Astrocyte (in vitro differentiated cells and primary cell): Measurements from ENCODE around the gene SBK3. TPM values are rescaled to one million over a fixed set of nuclear protein-coding genes. Genes with fewer than 3 reads are reported as not detected.

Experiments
- DNase-seq: peaks from one replicate; pipeline ENCODE4 v3.0.0-alpha.2; 2010; ENCODE audit warnings: low read depth
- FAIRE-seq: peaks from 2 replicates; lab custom pipeline; 2011; peaks lifted over from hg19 to GRCh38; lab: Jason Lieb, UNC
- H2AFZ ChIP-seq: 2 replicates; pipeline ENCODE4 v1.6.0; 2012; ENCODE audit warnings: low read depth, low read length, inconsistent platforms
- H3K27ac ChIP-seq: 2 replicates; pipeline ENCODE4 v1.5.1; 2011; ENCODE audit warnings: low read depth, low read length, inconsistent platforms
- H3K27me3 ChIP-seq: 2 replicates; pipeline ENCODE4 v1.6.0; 2011; ENCODE audit warnings: low read length, inconsistent platforms; ENCODE audit not compliant: insufficient read depth
- H3K36me3 ChIP-seq: 2 replicates; pipeline ENCODE4 v1.5.1; 2011; ENCODE audit warnings: low read length, inconsistent platforms; ENCODE audit not compliant: insufficient read depth
- H3K4me1 ChIP-seq: 2 replicates; pipeline ENCODE4 v1.5.1; 2011; ENCODE audit warnings: low read length, inconsistent platforms; ENCODE audit not compliant: insufficient read depth
- H3K4me2 ChIP-seq: 2 replicates; pipeline ENCODE4 v1.6.0; 2012; ENCODE audit warnings: low read length, inconsistent platforms
- H3K4me3 ChIP-seq: 2 replicates; pipeline ENCODE4 v1.5.1; 2011; ENCODE audit warnings: low read depth, mild to moderate bottlenecking, low read length, inconsistent platforms; ENCODE audit not compliant: insufficient read depth
- H3K79me2 ChIP-seq: 2 replicates; pipeline ENCODE4 v1.6.0; 2012; ENCODE audit warnings: mild to moderate bottlenecking, low read length, inconsistent platforms; ENCODE audit not compliant: insufficient read depth
- H3K9ac ChIP-seq: 2 replicates; pipeline ENCODE4 v1.6.0; 2012; ENCODE audit warnings: mild to moderate bottlenecking, low read length, inconsistent platforms
- H3K9me3 ChIP-seq: 2 replicates; pipeline ENCODE4 v1.5.1; 2012; ENCODE audit warnings: low read depth, mild to moderate bottlenecking, low read length, inconsistent platforms; ENCODE audit not compliant: insufficient read depth
- H4K20me1 ChIP-seq: 2 replicates; pipeline ENCODE4 v1.6.0; 2012; ENCODE audit warnings: low read length, inconsistent platforms; ENCODE audit not compliant: insufficient read depth
- H3K27ac Mint-ChIP-seq: one replicate; pipeline ENCODE4 v1.8.0; 2021; ENCODE audit warnings: mild to moderate bottlenecking, mixed read lengths; ENCODE audit not compliant: unreplicated experiment
- H3K27me3 Mint-ChIP-seq: one replicate; pipeline ENCODE4 v1.8.0; 2021; ENCODE audit warnings: low read depth, mixed read lengths; ENCODE audit not compliant: unreplicated experiment
- H3K36me3 Mint-ChIP-seq: one replicate; pipeline ENCODE4 v1.8.0; 2021; ENCODE audit warnings: low read depth, mixed read lengths; ENCODE audit not compliant: unreplicated experiment
- H3K4me1 Mint-ChIP-seq: one replicate; pipeline ENCODE4 v1.8.0; 2021; ENCODE audit warnings: low read depth, mixed read lengths; ENCODE audit not compliant: unreplicated experiment
- H3K4me3 Mint-ChIP-seq: one replicate; pipeline ENCODE4 v1.8.0; 2021; ENCODE audit warnings: mild to moderate bottlenecking, moderate library complexity, mixed read lengths; ENCODE audit not compliant: unreplicated experiment
- H3K9me3 Mint-ChIP-seq: one replicate; pipeline ENCODE4 v1.8.0; 2021; ENCODE audit warnings: mild to moderate bottlenecking, mixed read lengths; ENCODE audit not compliant: unreplicated experiment
- CTCF ChIP-seq: IDR thresholded peaks from 2 replicates; pipeline ENCODE4 v1.5.1; 2011; ENCODE audit warnings: low read depth, mild to moderate bottlenecking, inconsistent platforms, low read length, moderate library complexity; ENCODE audit not compliant: insufficient read depth
- EZH2 ChIP-seq: IDR thresholded peaks from 2 replicates; pipeline ENCODE4 v1.6.1; 2012; ENCODE audit warnings: mild to moderate bottlenecking, low read length, inconsistent platforms; ENCODE audit not compliant: insufficient read depth
- total RNA-seq: library from RNA; stranded (reverse); gene quantifications from 2 replicates; pipeline ENCODE4 v1.2.1, GENCODE V29; 2021

Gene SBK3
- total RNA-seq, 1 donor from 2014 or later = 0.91 TPM

- Mint-ChIP-seq H3K27ac (no peak overlapping the region), H3K27me3 (no peaks in the 10 kb centered on the region), H3K36me3 (no peaks in the 10 kb centered on the region), H3K4me1 (no peaks in the 10 kb centered on the region), H3K9me3 (no peaks in the 10 kb centered on the region), H3K4me3 (no peak overlapping the region)
- Histone ChIP-seq H4K20me1 (no peaks in the 10 kb centered on the region), H3K27me3 (no peaks in the 10 kb centered on the region), H3K9me3 (no peaks in the 10 kb centered on the region), H3K79me2 (no peaks in the 10 kb centered on the region), H3K4me1 (no peaks in the 10 kb centered on the region), H3K4me3 (no peak overlapping the region), H3K4me2 (no peak overlapping the region), H3K27ac (no peak overlapping the region), H3K9ac (no peak overlapping the region), H3K36me3 (no peaks in the 10 kb centered on the region), H2AFZ (no peak overlapping the region)
- DNase-seq = no peak
- no peak for TF ChIP-seq EZH2
- TF ChIP-seq CTCF = no peak
- no peak for FAIRE-seq
These were observed 19.8 kb downstream of the SBK3 start for GRCh38 chr19:55525289-55526101.

GRCh38 chr19:55520691-55521292 is 24.6 kb downstream of the SBK3 start:
- H3K4me3 ChIP-seq = no peak overlapping the region
- DNase-seq (no peak), FAIRE-seq (no peak)
- H3K4me2 ChIP-seq = no peak overlapping the region
- no peak for TF ChIP-seq CTCF
- TF ChIP-seq EZH2 = no peak
- Mint-ChIP-seq H3K27me3 (no peaks in the 10 kb centered on the region), H3K4me3 (no peak overlapping the region), H3K27ac (no peak overlapping the region), H3K9me3 (no peaks in the 10 kb centered on the region), H3K36me3 (peaks cover 3% of the 10 kb centered on the region), H3K4me1 (no peaks in the 10 kb centered on the region)
- H3K9ac ChIP-seq = no peak overlapping the region
- H3K79me2 ChIP-seq = no peaks in the 10 kb centered on the region
- no peaks in the 10 kb centered on the region for H3K27me3 ChIP-seq
- H3K4me1 ChIP-seq = peaks cover 15% of the 10 kb centered on the region
- no peak overlapping the region for H3K27ac ChIP-seq
- no peak overlapping the region for H2AFZ ChIP-seq
- H3K9me3 ChIP-seq = no peaks in the 10 kb centered on the region
- H4K20me1 ChIP-seq = peaks cover 4% of the 10 kb centered on the region
- no peaks in the 10 kb centered on the region for H3K36me3 ChIP-seq
